CD14-positive monocyte (primary cell): Measurements from ENCODE around the gene CCDC174. TPM values are rescaled to one million over a fixed set of nuclear protein-coding genes. Genes with fewer than 3 reads are reported as not detected.

Experiments used
- DNase-seq, 3 donors: peaks; one replicate each; pipeline ENCODE4 v3.0.0-alpha.2; 2011 to 2022
- H2AFZ ChIP-seq: 2 replicates; pipeline ENCODE4 v1.6.0; 2012; ENCODE audit warnings: mild to moderate bottlenecking, low read depth, low read length, inconsistent platforms; ENCODE audit not compliant: insufficient read depth, poor library complexity, severe bottlenecking
- H3K27ac ChIP-seq, 2 donors: 1 replicate in 1 of 2; 2 replicates in 1 of 2; pipeline ENCODE4 v1.5.1; 2012 to 2013; ENCODE audit warnings: low read length in 2 of 2, control low read depth in 1 of 2, inconsistent platforms in 1 of 2, low read depth in 1 of 2, mild to moderate bottlenecking in 1 of 2
- H3K27me3 ChIP-seq, 2 donors: one replicate each; pipeline versions ENCODE4 v1.6.0 to v1.6.1; 2011 to 2013; ENCODE audit warnings: low read length in 2 of 2; ENCODE audit not compliant: control insufficient read depth in 2 of 2, insufficient read depth in 2 of 2
- H3K36me3 ChIP-seq, 2 donors: replicated peaks in 1 of 2; 1 replicate in 1 of 2; 2 replicates in 1 of 2; pipeline versions ENCODE4 v1.5.1 to v1.6.1; 2012 to 2013; ENCODE audit warnings: low read length in 2 of 2, control low read depth in 1 of 2, inconsistent platforms in 1 of 2, mild to moderate bottlenecking in 1 of 2; ENCODE audit not compliant: insufficient read depth in 2 of 2, control insufficient read depth in 1 of 2
- H3K4me1 ChIP-seq, 2 donors: 1 replicate in 1 of 2; 2 replicates in 1 of 2; pipeline versions ENCODE4 v1.5.1 to v1.6.1; 2012 to 2013; ENCODE audit warnings: low read length in 2 of 2, control low read depth in 1 of 2, inconsistent platforms in 1 of 2, mild to moderate bottlenecking in 1 of 2, moderate library complexity in 1 of 2; ENCODE audit not compliant: insufficient read depth in 2 of 2, control insufficient read depth in 1 of 2
- H3K4me2 ChIP-seq: replicated peaks from 2 replicates; pipeline ENCODE3; 2012; ENCODE audit warnings: low read length, moderate library complexity, mild to moderate bottlenecking; ENCODE audit not compliant: poor library complexity, severe bottlenecking; ENCODE audit errors: extremely low read depth
- H3K4me3 ChIP-seq, 3 experiments: fragments of 200-600 bp in 1 of 3; sonication (generic) in 1 of 3; replicated peaks in 1 of 3; 1 replicate in 2 of 3; 2 replicates in 1 of 3; pipeline ENCODE4 v1.5.1; 2011 to 2013; ENCODE audit warnings: low read length in 3 of 3, mild to moderate bottlenecking in 3 of 3, control low read depth in 2 of 3, low read depth in 2 of 3, inconsistent platforms in 1 of 3, moderate library complexity in 1 of 3
- H3K79me2 ChIP-seq: 2 replicates; pipeline ENCODE4 v1.6.0; 2012; ENCODE audit warnings: mild to moderate bottlenecking, control low read depth, inconsistent platforms, low read length, moderate library complexity; ENCODE audit not compliant: insufficient read depth
- H3K9ac ChIP-seq: 2 replicates; pipeline ENCODE4 v1.6.0; 2017; ENCODE audit warnings: low read length, mild to moderate bottlenecking; ENCODE audit not compliant: insufficient read depth, poor library complexity, severe bottlenecking
- H3K9me3 ChIP-seq, 2 donors: replicated peaks in 1 of 2; 1 replicate in 1 of 2; 2 replicates in 1 of 2; pipeline versions ENCODE4 v1.5.1 to v1.6.1; 2012 to 2013; ENCODE audit warnings: low read length in 2 of 2, control low read depth in 1 of 2; ENCODE audit not compliant: control insufficient read depth in 1 of 2, insufficient read depth in 1 of 2
- H4K20me1 ChIP-seq: 2 replicates; pipeline ENCODE4 v1.6.0; 2012; ENCODE audit warnings: mild to moderate bottlenecking, low read length, control low read depth, moderate library complexity; ENCODE audit not compliant: insufficient read depth
- H3K27ac Mint-ChIP-seq, 7 donors: one replicate each; pipeline ENCODE4 v1.8.0; 2020; ENCODE audit warnings: mild to moderate bottlenecking in 7 of 7, mixed read lengths in 7 of 7, moderate library complexity in 6 of 7, inconsistent platforms in 2 of 7
- H3K27me3 Mint-ChIP-seq, 3 donors: one replicate each; pipeline ENCODE4 v1.8.0; 2021 to 2022; ENCODE audit warnings: low read depth in 3 of 3, mild to moderate bottlenecking in 3 of 3, mixed read lengths in 3 of 3, moderate library complexity in 3 of 3, inconsistent platforms in 1 of 3
- H3K36me3 Mint-ChIP-seq, 2 donors: one replicate each; pipeline ENCODE4 v1.8.0; 2020; ENCODE audit warnings: mixed read lengths in 2 of 2, inconsistent platforms in 1 of 2, mild to moderate bottlenecking in 1 of 2
- H3K4me1 Mint-ChIP-seq: one replicate; pipeline ENCODE4 v1.8.0; 2020; ENCODE audit warnings: mild to moderate bottlenecking, mixed read lengths
- H3K4me3 Mint-ChIP-seq, 2 donors: one replicate each; pipeline ENCODE4 v1.8.0; 2020; ENCODE audit warnings: mild to moderate bottlenecking in 2 of 2, mixed read lengths in 2 of 2, moderate library complexity in 1 of 2
- H3K9me3 Mint-ChIP-seq, 7 donors: one replicate each; pipeline ENCODE4 v1.8.0; 2020 to 2022; ENCODE audit warnings: mixed read lengths in 7 of 7, mild to moderate bottlenecking in 6 of 7, moderate library complexity in 6 of 7, inconsistent platforms in 2 of 7
- WGBS: methylation state at CpG from one replicate; pipeline ENCODE4 v1.1.5; 2013; ENCODE audit warnings: missing lambda C conversion rate; ENCODE audit not compliant: insufficient coverage; 5-methylcytosine and 5-hydroxymethylcytosine counted together
- intact Hi-C, 2 donors: fragments of 100-400 bp; cut with micrococcal nuclease; formaldehyde crosslinking; loops; one replicate each; pipeline versions ENCODE4 v1.15.0 to v1.15.1; 2023
- polyA plus RNA-seq, 3 donors: library from polyadenylated mRNA; depleted of rRNA in 1 of 3; unstranded in 2 of 3; stranded (reverse) in 1 of 3; fragments of 300-500 nt in 2 of 3; fragments of >200 nt in 1 of 3; fragmentation: Illumina TruSeq in 2 of 3; gene quantifications; 1 replicate in 2 of 3; 2 replicates in 1 of 3; pipeline ENCODE4 v1.2.3, GENCODE V29; 2012 to 2021
- TF ChIP-seq, protein P1 (sequence below): fragments of 200-600 bp; IDR thresholded peaks from one replicate; pipeline ENCODE4 v1.8.0; 2022; ENCODE audit warnings: antibody characterized with exemption, mild to moderate bottlenecking

The CCDC174 gene
- polyA plus RNA-seq, 3 donors = 6.2 to 7.9 (median 7.4) TPM

GRCh38 chr3:14691239-14691638 is 39.7 kb downstream of the CCDC174 start:
- Histone ChIP-seq H3K9ac (no peak overlapping the region), H4K20me1 (no peaks in the 10 kb centered on the region), H3K36me3 (no peaks in the 10 kb centered on the region), H3K27ac (peak overlapping the region in 1 of 2 donors; percentile 1), H3K79me2 (no peaks in the 10 kb centered on the region), H3K9me3 (no peaks in the 10 kb centered on the region), H3K27me3 (no peaks in the 10 kb centered on the region), H2AFZ (no peak overlapping the region), H3K4me2 (peak overlapping the region; percentile 20), H3K4me1 (peaks cover 28 to 30% of the 10 kb centered on the region in 2 donors), H3K4me3 (peak overlapping the region in 1 of 3 experiments; percentile 23)
- no peaks in the 10 kb centered on the region for H3K36me3 Mint-ChIP-seq
- no CpG with 5 or more reads among the region's 4 CpGs for WGBS
- TF ChIP-seq, protein P1, sequence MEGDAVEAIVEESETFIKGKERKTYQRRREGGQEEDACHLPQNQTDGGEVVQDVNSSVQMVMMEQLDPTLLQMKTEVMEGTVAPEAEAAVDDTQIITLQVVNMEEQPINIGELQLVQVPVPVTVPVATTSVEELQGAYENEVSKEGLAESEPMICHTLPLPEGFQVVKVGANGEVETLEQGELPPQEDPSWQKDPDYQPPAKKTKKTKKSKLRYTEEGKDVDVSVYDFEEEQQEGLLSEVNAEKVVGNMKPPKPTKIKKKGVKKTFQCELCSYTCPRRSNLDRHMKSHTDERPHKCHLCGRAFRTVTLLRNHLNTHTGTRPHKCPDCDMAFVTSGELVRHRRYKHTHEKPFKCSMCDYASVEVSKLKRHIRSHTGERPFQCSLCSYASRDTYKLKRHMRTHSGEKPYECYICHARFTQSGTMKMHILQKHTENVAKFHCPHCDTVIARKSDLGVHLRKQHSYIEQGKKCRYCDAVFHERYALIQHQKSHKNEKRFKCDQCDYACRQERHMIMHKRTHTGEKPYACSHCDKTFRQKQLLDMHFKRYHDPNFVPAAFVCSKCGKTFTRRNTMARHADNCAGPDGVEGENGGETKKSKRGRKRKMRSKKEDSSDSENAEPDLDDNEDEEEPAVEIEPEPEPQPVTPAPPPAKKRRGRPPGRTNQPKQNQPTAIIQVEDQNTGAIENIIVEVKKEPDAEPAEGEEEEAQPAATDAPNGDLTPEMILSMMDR = no peak
- H3K4me3 Mint-ChIP-seq = no peak overlapping the region
- DNase-seq = peak; percentile 40 to 73 (median 44)
- H3K4me1 Mint-ChIP-seq = peaks cover 43% of the 10 kb centered on the region
- peaks cover 0 to 4% (median 1%) of the 10 kb centered on the region in 3 donors for H3K27me3 Mint-ChIP-seq
- H3K9me3 Mint-ChIP-seq = peaks cover 0 to 6% (median 2%) of the 10 kb centered on the region in 7 donors
- peak overlapping the region in 2 of 7 donors; percentile 71 to 73 for H3K27ac Mint-ChIP-seq
- intact Hi-C loops = no loop called here

- intact Hi-C loops = no loop called here
- H3K79me2 ChIP-seq = no peaks in the 10 kb centered on the region
- Mint-ChIP-seq H3K27ac (peak overlapping the region in 2 of 7 donors; percentile 36 to 73), H3K4me1 (peaks cover 43% of the 10 kb centered on the region), H3K27me3 (peaks cover 0 to 4% (median 1%) of the 10 kb centered on the region in 3 donors), H3K36me3 (no peaks in the 10 kb centered on the region), H3K4me3 (no peak overlapping the region), H3K9me3 (peaks cover 0 to 6% (median 2%) of the 10 kb centered on the region in 7 donors)
- peaks cover 28 to 29% of the 10 kb centered on the region in 2 donors for H3K4me1 ChIP-seq
- no peak overlapping the region for H3K4me2 ChIP-seq
- H3K27ac ChIP-seq = no peak overlapping the region
- no peaks in the 10 kb centered on the region for H4K20me1 ChIP-seq
- TF ChIP-seq, protein P1 = no peak
- no CpG with 5 or more reads among the region's 1 CpG for WGBS
- no peaks in the 10 kb centered on the region for H3K27me3 ChIP-seq
- H3K36me3 ChIP-seq = no peaks in the 10 kb centered on the region
- H3K4me3 ChIP-seq = no peak overlapping the region
- no peak overlapping the region for H3K9ac ChIP-seq
- H2AFZ ChIP-seq = no peak overlapping the region
- DNase-seq = no peak
- no peaks in the 10 kb centered on the region for H3K9me3 ChIP-seq
Measured at GRCh38 chr3:14691719-14692118, 40.2 kb downstream of the CCDC174 start.
